ENCODE measurements around the gene PLCB2. TPM values are rescaled to one million over a fixed set of nuclear protein-coding genes. Genes with fewer than 3 reads are reported as not detected.

Gene PLCB2
- total and polyA plus RNA-seq, 2 donors (not counting 3 experiments of a cell fraction or from before 2014, with no cell fraction given) = 1.5 to 1.6 TPM

DNA sequence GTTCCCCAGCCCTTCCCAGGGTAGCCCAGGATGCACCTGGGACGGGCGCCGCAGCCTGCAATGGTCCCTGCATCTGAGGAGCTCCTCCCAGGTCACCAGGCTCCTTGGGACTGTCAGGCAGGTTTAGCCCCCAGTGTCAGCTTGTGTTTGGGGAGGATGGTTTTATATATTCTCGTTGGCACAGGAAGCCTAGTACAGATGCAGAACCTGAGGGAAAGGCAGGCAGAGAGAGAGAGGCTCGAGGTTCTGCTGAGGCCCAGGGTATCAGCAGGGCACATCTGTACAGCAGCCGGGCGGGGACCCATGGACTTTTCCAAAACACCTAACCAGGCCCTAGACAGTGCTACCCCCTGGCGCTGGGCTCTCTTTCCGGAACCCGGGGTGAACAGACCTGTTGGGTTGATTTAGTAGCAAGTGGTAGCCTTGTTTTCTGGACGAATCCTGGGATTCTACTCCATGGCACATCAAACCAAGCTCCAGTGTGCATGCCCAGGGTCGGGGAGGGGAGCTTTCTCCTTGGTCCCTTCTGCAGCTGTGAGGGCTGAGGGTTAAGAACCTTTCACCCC is 60.2 kb downstream of the PLCB2 start:
- no peak for FAIRE-seq
- H4K20me1 ChIP-seq (replicated peaks; ENCODE audit: control insufficient read depth, extremely low read depth, insufficient read depth, low read length) = no peaks in the 10 kb centered on the region
- H3K4me2 ChIP-seq (ENCODE audit: insufficient read depth, low read length) = no peak overlapping the region
- no peaks in the 10 kb centered on the region for H3K79me2 ChIP-seq (ENCODE audit: control insufficient read depth, insufficient read depth, low read length)
- H3K9me1 ChIP-seq (replicated peaks; ENCODE audit: control insufficient read depth, extremely low read depth, insufficient read depth, low read length) = no peaks in the 10 kb centered on the region
- peaks cover 13% of the 10 kb centered on the region in 2 experiments for H3K27me3 ChIP-seq (ENCODE audit: control insufficient read depth in 2 of 2, insufficient read depth in 2 of 2, low read length in 2 of 2)
- H2AFZ ChIP-seq (ENCODE audit: low read depth, low read length) = no peak overlapping the region
- DNase-seq (ENCODE audit: low read depth, low spot score) = no peak
- peaks cover 2% of the 10 kb centered on the region for H3K4me1 ChIP-seq (ENCODE audit: control insufficient read depth, extremely low read depth, insufficient read depth, low read length)
- H3K27ac ChIP-seq (ENCODE audit: insufficient read depth, low read depth, low read length) = no peak overlapping the region
- ChIA-PET POLR2A (no interaction called here), CTCF (interaction anchor here (0.8 to 2.6 kb wide), 4 partner anchors 10 to 27 kb away, joined by 3 to 15 read pairs (median 6); no protein-coding TSS in a partner anchor)
- intact Hi-C loops (cut with micrococcal nuclease) = no loop called here
- dilution Hi-C loops (cut with MboI; ENCODE audit: extremely low pct_ligation_motif_present, low sequenced_read_pairs) = no loop called here
- no TSS peak for BruUV-seq (replicated peaks)
- no peak overlapping the region for H3K4me3 ChIP-seq (replicated peaks in 1 of 3; ENCODE audit: insufficient read depth in 1 of 3, low read depth in 1 of 3, low read length in 3 of 3)
- no peaks in the 10 kb centered on the region for H3K9me3 ChIP-seq (replicated peaks; ENCODE audit: control insufficient read depth, insufficient read depth, low read length)
- TF ChIP-seq FOS (IDR thresholded peaks at IDR 0.05; ENCODE audit: borderline replicate concordance, insufficient read depth, low read length) (no peak), POLR2A (IDR thresholded peaks at IDR 0.05; ENCODE audit: low read depth, low read length) (no peak), POLR2AphosphoS5 (IDR thresholded peaks at IDR 0.05; ENCODE audit: insufficient read depth, low read depth, low read length) (no peak), EZH2 (IDR thresholded peaks at IDR 0.05; ENCODE audit: borderline replicate concordance, low read depth, low read length, severe bottlenecking) (no peak), JUN (IDR thresholded peaks at IDR 0.05; ENCODE audit: borderline replicate concordance, insufficient read depth, insufficient read length, low read depth) (no peak), MYC (IDR thresholded peaks at IDR 0.05; ENCODE audit: low read depth, low read length) (no peak), GATA2 (IDR thresholded peaks at IDR 0.05; ENCODE audit: insufficient read depth, insufficient read length, low read depth, low read length) (no peak)
- TF ChIP-seq, protein P1, sequence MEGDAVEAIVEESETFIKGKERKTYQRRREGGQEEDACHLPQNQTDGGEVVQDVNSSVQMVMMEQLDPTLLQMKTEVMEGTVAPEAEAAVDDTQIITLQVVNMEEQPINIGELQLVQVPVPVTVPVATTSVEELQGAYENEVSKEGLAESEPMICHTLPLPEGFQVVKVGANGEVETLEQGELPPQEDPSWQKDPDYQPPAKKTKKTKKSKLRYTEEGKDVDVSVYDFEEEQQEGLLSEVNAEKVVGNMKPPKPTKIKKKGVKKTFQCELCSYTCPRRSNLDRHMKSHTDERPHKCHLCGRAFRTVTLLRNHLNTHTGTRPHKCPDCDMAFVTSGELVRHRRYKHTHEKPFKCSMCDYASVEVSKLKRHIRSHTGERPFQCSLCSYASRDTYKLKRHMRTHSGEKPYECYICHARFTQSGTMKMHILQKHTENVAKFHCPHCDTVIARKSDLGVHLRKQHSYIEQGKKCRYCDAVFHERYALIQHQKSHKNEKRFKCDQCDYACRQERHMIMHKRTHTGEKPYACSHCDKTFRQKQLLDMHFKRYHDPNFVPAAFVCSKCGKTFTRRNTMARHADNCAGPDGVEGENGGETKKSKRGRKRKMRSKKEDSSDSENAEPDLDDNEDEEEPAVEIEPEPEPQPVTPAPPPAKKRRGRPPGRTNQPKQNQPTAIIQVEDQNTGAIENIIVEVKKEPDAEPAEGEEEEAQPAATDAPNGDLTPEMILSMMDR (IDR thresholded peaks at IDR 0.05; ENCODE audit: extremely low read depth in 1 of 2, insufficient read depth in 1 of 2, low read depth in 1 of 2, low read length in 2 of 2) = no peak
- TF ChIP-seq, protein P2, sequence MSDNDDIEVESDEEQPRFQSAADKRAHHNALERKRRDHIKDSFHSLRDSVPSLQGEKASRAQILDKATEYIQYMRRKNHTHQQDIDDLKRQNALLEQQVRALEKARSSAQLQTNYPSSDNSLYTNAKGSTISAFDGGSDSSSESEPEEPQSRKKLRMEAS (IDR thresholded peaks at IDR 0.05; ENCODE audit: insufficient read depth, insufficient read length) = no peak
- no peak overlapping the region for H3K9ac ChIP-seq (replicated peaks; ENCODE audit: extremely low read depth, insufficient read depth, low read length)
- no peaks in the 10 kb centered on the region for H3K36me3 ChIP-seq (ENCODE audit: control insufficient read depth in 2 of 2, extremely low read depth in 1 of 2, insufficient read depth in 2 of 2, low read length in 2 of 2)

All from endothelial cell of umbilical vein (primary cell).